ENCODE data around the gene CCDC146.

GRCh38 chr7:77308792-77309191 is 186.4 kb downstream of the CCDC146 start:
- TF ChIP-seq CTCF (IDR thresholded peaks at IDR 0.05; ENCODE audit: poor library complexity) (no peak), EZH2 (IDR thresholded peaks at IDR 0.05; ENCODE audit: borderline replicate concordance) (no peak), EZH2phosphoT487 (IDR thresholded peaks at IDR 0.05; ENCODE audit: low read depth, severe bottlenecking, unreplicated experiment) (no peak)
